Measurements from ENCODE around the gene GLI2. TPM values are rescaled to one million over a fixed set of nuclear protein-coding genes. Genes with fewer than 3 reads are reported as not detected.

GLI2 gene
- total RNA-seq: 10 to 100 TPM; 17.0 to 24.2 TPM
- polyA plus RNA-seq (2013, experiment 1 of 2): 29.8 TPM
- 28.3 TPM for polyA plus RNA-seq (2013, experiment 2 of 2)
- long read RNA-seq, experiment 1, partial matches to known transcripts: 0 of 5 reads
- long read RNA-seq, experiment 1, other reads (novel, unspliced or antisense): 5 of 5 reads
- long read RNA-seq, experiment 2, partial matches to known transcripts: 0 of 9 reads
- long read RNA-seq, experiment 2, other reads (novel, unspliced or antisense): 9 of 9 reads
- long read RNA-seq, experiment 3, partial matches to known transcripts: 0 of 10 reads
- long read RNA-seq, experiment 3, other reads (novel, unspliced or antisense): 10 of 10 reads
- long read RNA-seq, experiment 4, partial matches to known transcripts: 0 of 1 reads
- long read RNA-seq, experiment 4, other reads (novel, unspliced or antisense): 1 of 1 reads

DNA sequence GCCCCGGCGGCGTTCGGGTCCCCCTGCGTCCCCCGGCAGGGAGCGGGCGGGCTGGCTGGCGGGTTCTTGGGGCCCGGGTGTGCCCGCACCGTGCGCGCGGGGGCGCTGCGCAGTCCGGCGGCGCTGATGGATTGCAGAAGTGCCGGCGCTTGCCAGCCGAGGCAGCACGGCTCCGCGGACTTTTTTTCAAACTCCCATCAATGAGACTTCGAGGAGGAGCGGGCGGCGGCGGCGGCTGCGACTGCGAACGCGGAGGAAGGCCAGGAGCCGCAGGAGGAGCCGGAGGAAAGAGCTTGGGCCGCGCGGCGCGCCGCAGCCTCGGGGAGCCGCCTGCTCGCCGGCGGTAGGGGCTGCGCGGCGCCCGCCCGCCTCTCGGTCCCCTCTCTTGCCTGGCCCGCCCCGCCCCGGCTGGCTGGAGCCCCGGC, at the start of gene GLI2:
TSS of gene GLI2 (plus strand) at position 123 of the 425 bp plus-strand sequence. CDS start 61,453 bp downstream, outside the sequence.
- Mint-ChIP-seq H3K4me1 (peaks cover 46% of the 10 kb centered on the region), H3K27ac (peak within 1 kb of the TSS; percentile 55), H3K9me3 (no peaks in the 10 kb centered on the region), H3K27me3 (ENCODE audit: insufficient read depth) (peaks cover 20% of the 10 kb centered on the region), H3K4me3 (peak within 1 kb of the TSS; percentile 72), H3K36me3 (ENCODE audit: low read depth) (no peaks in the 10 kb centered on the region)
- TF ChIP-seq, protein P1, sequence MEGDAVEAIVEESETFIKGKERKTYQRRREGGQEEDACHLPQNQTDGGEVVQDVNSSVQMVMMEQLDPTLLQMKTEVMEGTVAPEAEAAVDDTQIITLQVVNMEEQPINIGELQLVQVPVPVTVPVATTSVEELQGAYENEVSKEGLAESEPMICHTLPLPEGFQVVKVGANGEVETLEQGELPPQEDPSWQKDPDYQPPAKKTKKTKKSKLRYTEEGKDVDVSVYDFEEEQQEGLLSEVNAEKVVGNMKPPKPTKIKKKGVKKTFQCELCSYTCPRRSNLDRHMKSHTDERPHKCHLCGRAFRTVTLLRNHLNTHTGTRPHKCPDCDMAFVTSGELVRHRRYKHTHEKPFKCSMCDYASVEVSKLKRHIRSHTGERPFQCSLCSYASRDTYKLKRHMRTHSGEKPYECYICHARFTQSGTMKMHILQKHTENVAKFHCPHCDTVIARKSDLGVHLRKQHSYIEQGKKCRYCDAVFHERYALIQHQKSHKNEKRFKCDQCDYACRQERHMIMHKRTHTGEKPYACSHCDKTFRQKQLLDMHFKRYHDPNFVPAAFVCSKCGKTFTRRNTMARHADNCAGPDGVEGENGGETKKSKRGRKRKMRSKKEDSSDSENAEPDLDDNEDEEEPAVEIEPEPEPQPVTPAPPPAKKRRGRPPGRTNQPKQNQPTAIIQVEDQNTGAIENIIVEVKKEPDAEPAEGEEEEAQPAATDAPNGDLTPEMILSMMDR (conservative IDR thresholded peaks at IDR 0.05): peak; percentile 91
- Histone ChIP-seq H3K4me3 (ENCODE audit: low read length) (peak within 1 kb of the TSS; percentile 84), H3K27ac (ENCODE audit: low read depth, low read length) (peak within 1 kb of the TSS; percentile 89), H3K27me3 (ENCODE audit: control insufficient read depth, insufficient read depth, low read length, poor library complexity, severe bottlenecking) (peaks cover 10% of the 10 kb centered on the region), H3K9ac (ENCODE audit: extremely low read depth, low read length, poor library complexity, severe bottlenecking) (peak within 1 kb of the TSS; percentile 48), H3K9me3 (ENCODE audit: control insufficient read depth, low read length) (no peaks in the 10 kb centered on the region), H3K36me3 (ENCODE audit: control insufficient read depth, insufficient read depth, low read length) (no peaks in the 10 kb centered on the region), H3K4me1 (ENCODE audit: control insufficient read depth, insufficient read depth, low read length) (peaks cover 10% of the 10 kb centered on the region)
- DNase-seq: peak; percentile 93
- 0% methylated on average over 2 to 59 of the region's 59 CpGs for WGBS, 2 experiments (ENCODE audit: insufficient coverage in 1 of 2, insufficient read length in 1 of 2)

DNA sequence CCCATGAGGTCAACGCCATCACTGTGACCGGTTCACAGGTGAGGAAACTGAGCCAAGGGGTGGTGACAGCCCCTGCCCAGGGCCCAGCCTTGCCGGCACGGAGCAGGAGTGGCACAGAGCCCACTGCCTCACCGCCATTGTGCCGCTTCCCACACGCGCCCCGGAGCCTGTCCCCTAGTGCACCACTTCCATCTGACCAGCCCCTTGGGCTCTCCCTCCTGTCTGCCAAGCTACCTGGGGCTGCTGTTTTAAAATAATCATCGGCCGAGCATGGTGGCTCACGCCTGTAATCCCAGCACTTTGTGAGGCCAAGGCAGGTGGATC, 49.7 kb upstream of the GLI2 start:
- no peak overlapping the region for H3K4me3 Mint-ChIP-seq
- Histone ChIP-seq H3K9me3 (ENCODE audit: control insufficient read depth, low read length) (no peaks in the 10 kb centered on the region), H3K9ac (ENCODE audit: extremely low read depth, low read length, poor library complexity, severe bottlenecking) (no peak overlapping the region), H3K27ac (ENCODE audit: low read depth, low read length) (no peak overlapping the region), H3K4me1 (ENCODE audit: control insufficient read depth, insufficient read depth, low read length) (no peaks in the 10 kb centered on the region), H3K36me3 (ENCODE audit: control insufficient read depth, insufficient read depth, low read length) (no peaks in the 10 kb centered on the region), H3K4me3 (ENCODE audit: low read length) (no peak overlapping the region), H3K27me3 (ENCODE audit: control insufficient read depth, insufficient read depth, low read length, poor library complexity, severe bottlenecking) (peaks cover 6% of the 10 kb centered on the region)
- DNase-seq: no peak
- no peak overlapping the region for H3K27ac Mint-ChIP-seq
- TF ChIP-seq, protein P1 (conservative IDR thresholded peaks at IDR 0.05): no peak
- no peaks in the 10 kb centered on the region for H3K9me3 Mint-ChIP-seq
- peaks cover 18% of the 10 kb centered on the region for H3K27me3 Mint-ChIP-seq (ENCODE audit: insufficient read depth)
- WGBS, 2 experiments (ENCODE audit: insufficient coverage in 1 of 2, insufficient read length in 1 of 2): 87 to 89% methylated on average over 12 of the region's 12 CpGs
- no peaks in the 10 kb centered on the region for H3K36me3 Mint-ChIP-seq (ENCODE audit: low read depth)
- H3K4me1 Mint-ChIP-seq: no peaks in the 10 kb centered on the region

GRCh38 chr2:120686511-120687168, 49.0 kb upstream of the GLI2 start:
- Mint-ChIP-seq H3K36me3 (ENCODE audit: low read depth) (no peaks in the 10 kb centered on the region), H3K9me3 (no peaks in the 10 kb centered on the region), H3K27me3 (ENCODE audit: insufficient read depth) (peaks cover 19% of the 10 kb centered on the region), H3K4me1 (no peaks in the 10 kb centered on the region), H3K27ac (no peak overlapping the region), H3K4me3 (no peak overlapping the region)
- Histone ChIP-seq H3K4me3 (ENCODE audit: low read length) (no peak overlapping the region), H3K36me3 (ENCODE audit: control insufficient read depth, insufficient read depth, low read length) (no peaks in the 10 kb centered on the region), H3K9me3 (ENCODE audit: control insufficient read depth, low read length) (no peaks in the 10 kb centered on the region), H3K9ac (ENCODE audit: extremely low read depth, low read length, poor library complexity, severe bottlenecking) (no peak overlapping the region), H3K27ac (ENCODE audit: low read depth, low read length) (no peak overlapping the region), H3K27me3 (ENCODE audit: control insufficient read depth, insufficient read depth, low read length, poor library complexity, severe bottlenecking) (peaks cover 6% of the 10 kb centered on the region), H3K4me1 (ENCODE audit: control insufficient read depth, insufficient read depth, low read length) (no peaks in the 10 kb centered on the region)
- TF ChIP-seq, protein P1 (conservative IDR thresholded peaks at IDR 0.05): peak; percentile 75
- DNase-seq: peak; percentile 54
- WGBS, 2 experiments (ENCODE audit: insufficient coverage in 1 of 2, insufficient read length in 1 of 2): 88 to 93% methylated on average over 12 to 16 of the region's 16 CpGs
